ENCODE data around the gene RPL14.

Gene RPL14

DNA sequence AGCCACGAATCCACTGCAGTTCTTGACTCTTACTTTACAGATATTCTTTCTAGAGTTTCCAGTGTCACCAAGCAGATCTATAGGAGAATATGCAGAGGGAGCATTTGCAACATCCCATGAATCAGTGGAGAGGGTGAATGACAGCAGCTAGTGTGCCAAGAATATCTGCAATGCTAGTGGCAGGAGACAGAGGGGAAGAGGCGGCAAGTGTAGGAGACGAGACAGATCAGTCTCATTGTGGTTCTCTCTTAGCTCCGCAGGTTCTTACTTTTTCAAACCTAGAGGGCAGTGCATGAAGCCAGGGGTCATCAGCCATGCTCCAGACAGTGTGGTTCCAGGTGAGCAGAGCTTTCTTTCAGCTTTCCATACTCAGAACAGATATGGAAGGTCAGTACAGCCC is 20.5 kb downstream of the RPL14 start:
- TF ChIP-seq SIN3A (IDR thresholded peaks at IDR 0.05; ENCODE audit: borderline replicate concordance, insufficient read depth, low read length) (no peak), POLR2AphosphoS5 (IDR thresholded peaks at IDR 0.05; ENCODE audit: low read depth, low read length) (no peak), TAF1 (IDR thresholded peaks at IDR 0.05; ENCODE audit: borderline replicate concordance, insufficient read depth, low read length) (no peak), FOXP2 (optimal IDR thresholded peaks at IDR 0.05; ENCODE audit: borderline replicate concordance, extremely low read depth, extremely low read length, insufficient read depth) (no peak)
- TF ChIP-seq, protein P1, sequence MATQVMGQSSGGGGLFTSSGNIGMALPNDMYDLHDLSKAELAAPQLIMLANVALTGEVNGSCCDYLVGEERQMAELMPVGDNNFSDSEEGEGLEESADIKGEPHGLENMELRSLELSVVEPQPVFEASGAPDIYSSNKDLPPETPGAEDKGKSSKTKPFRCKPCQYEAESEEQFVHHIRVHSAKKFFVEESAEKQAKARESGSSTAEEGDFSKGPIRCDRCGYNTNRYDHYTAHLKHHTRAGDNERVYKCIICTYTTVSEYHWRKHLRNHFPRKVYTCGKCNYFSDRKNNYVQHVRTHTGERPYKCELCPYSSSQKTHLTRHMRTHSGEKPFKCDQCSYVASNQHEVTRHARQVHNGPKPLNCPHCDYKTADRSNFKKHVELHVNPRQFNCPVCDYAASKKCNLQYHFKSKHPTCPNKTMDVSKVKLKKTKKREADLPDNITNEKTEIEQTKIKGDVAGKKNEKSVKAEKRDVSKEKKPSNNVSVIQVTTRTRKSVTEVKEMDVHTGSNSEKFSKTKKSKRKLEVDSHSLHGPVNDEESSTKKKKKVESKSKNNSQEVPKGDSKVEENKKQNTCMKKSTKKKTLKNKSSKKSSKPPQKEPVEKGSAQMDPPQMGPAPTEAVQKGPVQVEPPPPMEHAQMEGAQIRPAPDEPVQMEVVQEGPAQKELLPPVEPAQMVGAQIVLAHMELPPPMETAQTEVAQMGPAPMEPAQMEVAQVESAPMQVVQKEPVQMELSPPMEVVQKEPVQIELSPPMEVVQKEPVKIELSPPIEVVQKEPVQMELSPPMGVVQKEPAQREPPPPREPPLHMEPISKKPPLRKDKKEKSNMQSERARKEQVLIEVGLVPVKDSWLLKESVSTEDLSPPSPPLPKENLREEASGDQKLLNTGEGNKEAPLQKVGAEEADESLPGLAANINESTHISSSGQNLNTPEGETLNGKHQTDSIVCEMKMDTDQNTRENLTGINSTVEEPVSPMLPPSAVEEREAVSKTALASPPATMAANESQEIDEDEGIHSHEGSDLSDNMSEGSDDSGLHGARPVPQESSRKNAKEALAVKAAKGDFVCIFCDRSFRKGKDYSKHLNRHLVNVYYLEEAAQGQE (IDR thresholded peaks at IDR 0.05; ENCODE audit: insufficient read depth in 1 of 2, low read depth in 2 of 2, low read length in 2 of 2) = no peak

DNA sequence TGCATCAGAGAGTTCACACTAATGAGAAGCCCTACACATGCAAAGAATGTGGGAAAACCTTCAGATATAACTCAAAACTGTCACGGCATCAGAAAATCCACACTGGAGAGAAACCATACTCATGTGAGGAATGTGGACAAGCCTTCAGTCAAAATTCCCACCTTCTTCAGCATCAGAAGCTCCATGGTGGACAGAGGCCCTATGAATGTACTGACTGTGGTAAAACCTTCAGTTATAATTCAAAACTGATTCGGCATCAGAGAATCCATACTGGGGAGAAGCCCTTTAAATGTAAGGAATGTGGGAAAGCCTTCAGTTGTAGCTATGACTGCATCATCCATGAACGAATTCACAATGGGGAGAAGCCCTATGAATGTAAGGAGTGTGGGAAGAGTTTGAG is 30.0 kb downstream of the RPL14 start:
- TF ChIP-seq, protein P1 (IDR thresholded peaks at IDR 0.05; ENCODE audit: insufficient read depth in 1 of 2, low read depth in 2 of 2, low read length in 2 of 2) = no peak
- TF ChIP-seq TAF1 (IDR thresholded peaks at IDR 0.05; ENCODE audit: borderline replicate concordance, insufficient read depth, low read length) (no peak), POLR2AphosphoS5 (IDR thresholded peaks at IDR 0.05; ENCODE audit: low read depth, low read length) (no peak), SIN3A (IDR thresholded peaks at IDR 0.05; ENCODE audit: borderline replicate concordance, insufficient read depth, low read length) (no peak), FOXP2 (optimal IDR thresholded peaks at IDR 0.05; ENCODE audit: borderline replicate concordance, extremely low read depth, extremely low read length, insufficient read depth) (no peak)

DNA sequence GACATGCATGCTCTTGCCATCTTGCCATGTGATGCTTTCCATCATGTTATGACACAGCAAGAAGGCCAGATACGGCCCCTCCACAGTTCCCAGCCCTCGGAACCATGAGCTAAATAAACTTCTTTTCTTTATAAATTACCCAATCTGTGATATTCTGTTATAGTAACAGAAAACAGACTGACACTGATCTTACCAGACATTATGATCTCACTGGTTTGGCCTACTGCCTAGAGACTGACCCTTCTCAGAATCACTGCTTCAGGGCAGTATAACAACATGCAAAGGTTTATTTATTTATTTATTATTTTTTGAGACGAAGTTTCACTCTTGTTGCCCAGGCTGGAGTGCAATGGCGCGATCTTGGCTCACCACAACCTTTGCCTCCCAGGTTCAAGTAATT is 33.8 kb downstream of the RPL14 start:
- no peak for TF ChIP-seq TAF1 (IDR thresholded peaks at IDR 0.05; ENCODE audit: borderline replicate concordance, insufficient read depth, low read length)
- TF ChIP-seq POLR2AphosphoS5 (IDR thresholded peaks at IDR 0.05; ENCODE audit: low read depth, low read length) = no peak
- no peak for TF ChIP-seq FOXP2 (optimal IDR thresholded peaks at IDR 0.05; ENCODE audit: borderline replicate concordance, extremely low read depth, extremely low read length, insufficient read depth)
- TF ChIP-seq SIN3A (IDR thresholded peaks at IDR 0.05; ENCODE audit: borderline replicate concordance, insufficient read depth, low read length) = no peak
- TF ChIP-seq, protein P1 (IDR thresholded peaks at IDR 0.05; ENCODE audit: insufficient read depth in 1 of 2, low read depth in 2 of 2, low read length in 2 of 2) = no peak

DNA sequence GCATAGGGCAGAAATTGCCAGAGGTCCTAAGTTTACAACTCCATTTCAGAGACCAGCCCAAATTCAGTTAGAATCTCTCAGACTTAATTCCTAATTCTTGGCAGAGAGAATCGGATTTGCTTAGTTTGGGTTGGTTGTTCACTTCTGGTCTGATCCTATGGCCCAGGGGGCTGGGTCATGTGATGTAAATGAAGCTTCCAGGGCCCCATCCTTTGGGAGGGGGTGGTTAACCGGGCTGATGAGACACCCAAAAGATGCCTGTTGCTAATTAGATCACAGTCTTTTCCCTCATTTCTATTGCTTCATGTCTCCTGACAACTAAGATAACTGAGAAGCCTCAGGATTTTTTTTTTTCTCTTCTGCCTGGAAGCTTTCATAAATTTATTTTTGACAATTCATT is 37.6 kb downstream of the RPL14 start:
- TF ChIP-seq POLR2AphosphoS5 (IDR thresholded peaks at IDR 0.05; ENCODE audit: low read depth, low read length) (no peak), FOXP2 (optimal IDR thresholded peaks at IDR 0.05; ENCODE audit: borderline replicate concordance, extremely low read depth, extremely low read length, insufficient read depth) (no peak), TAF1 (IDR thresholded peaks at IDR 0.05; ENCODE audit: borderline replicate concordance, insufficient read depth, low read length) (no peak), SIN3A (IDR thresholded peaks at IDR 0.05; ENCODE audit: borderline replicate concordance, insufficient read depth, low read length) (no peak)
- TF ChIP-seq, protein P1 (IDR thresholded peaks at IDR 0.05; ENCODE audit: insufficient read depth in 1 of 2, low read depth in 2 of 2, low read length in 2 of 2) = no peak

DNA sequence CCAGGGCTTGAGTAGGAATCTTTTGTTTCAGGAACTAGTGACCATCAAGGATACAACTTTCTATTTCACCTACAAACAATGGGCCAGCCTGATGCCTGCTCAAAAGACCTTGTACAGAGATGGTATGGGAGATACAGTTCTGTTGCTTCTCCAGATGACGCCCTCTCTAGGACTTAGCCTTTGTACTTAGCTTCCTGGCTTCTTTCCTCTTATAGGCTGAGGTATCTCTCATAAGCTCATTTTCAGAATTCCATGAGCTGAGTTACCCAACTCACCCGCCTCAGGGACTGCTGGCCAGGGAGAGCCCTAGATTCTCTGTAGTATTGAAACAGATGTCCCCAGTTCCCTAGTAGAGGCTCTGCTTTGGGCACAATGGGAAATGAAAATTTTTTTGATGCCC is 40.1 kb downstream of the RPL14 start:
- TF ChIP-seq TAF1 (IDR thresholded peaks at IDR 0.05; ENCODE audit: borderline replicate concordance, insufficient read depth, low read length) (no peak), FOXP2 (optimal IDR thresholded peaks at IDR 0.05; ENCODE audit: borderline replicate concordance, extremely low read depth, extremely low read length, insufficient read depth) (no peak), POLR2AphosphoS5 (IDR thresholded peaks at IDR 0.05; ENCODE audit: low read depth, low read length) (no peak), SIN3A (IDR thresholded peaks at IDR 0.05; ENCODE audit: borderline replicate concordance, insufficient read depth, low read length) (no peak)
- TF ChIP-seq, protein P1 (IDR thresholded peaks at IDR 0.05; ENCODE audit: insufficient read depth in 1 of 2, low read depth in 2 of 2, low read length in 2 of 2) = no peak
